ENCODE measurements around the gene RRP9.

The RRP9 gene

DNA sequence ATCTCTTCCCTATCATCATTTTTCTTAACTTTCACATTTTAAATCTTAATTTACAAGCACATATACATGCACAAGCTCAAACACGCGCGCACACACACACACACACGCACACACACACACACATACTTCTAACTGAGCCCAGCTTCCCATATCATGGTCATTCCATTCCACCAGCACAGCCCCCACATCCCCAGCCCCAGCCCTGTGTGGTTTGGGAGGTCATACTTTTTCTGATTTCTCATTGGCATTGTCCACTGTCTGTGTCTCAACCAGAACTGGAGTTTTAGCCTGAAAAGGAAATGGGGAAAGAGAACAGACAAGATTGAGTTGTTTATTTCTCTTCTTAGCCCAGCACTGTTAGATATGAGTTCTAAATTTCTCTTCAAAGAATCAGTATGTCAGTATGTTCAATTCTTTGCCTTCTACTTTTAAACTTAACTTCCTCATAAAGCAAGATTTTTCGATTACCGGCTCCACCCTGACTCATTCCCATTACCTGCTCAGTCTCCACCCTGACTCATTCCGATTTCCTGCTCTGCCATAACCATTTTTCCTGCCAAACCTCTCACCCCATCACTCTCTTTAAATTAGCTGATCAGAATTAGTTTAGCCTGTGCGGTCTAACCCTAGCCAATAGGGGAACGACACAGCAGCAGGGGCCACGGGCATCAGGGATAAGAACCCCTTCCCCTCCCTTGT is 44.9 kb downstream of the RRP9 start:
- DNase-seq: no peak

DNA sequence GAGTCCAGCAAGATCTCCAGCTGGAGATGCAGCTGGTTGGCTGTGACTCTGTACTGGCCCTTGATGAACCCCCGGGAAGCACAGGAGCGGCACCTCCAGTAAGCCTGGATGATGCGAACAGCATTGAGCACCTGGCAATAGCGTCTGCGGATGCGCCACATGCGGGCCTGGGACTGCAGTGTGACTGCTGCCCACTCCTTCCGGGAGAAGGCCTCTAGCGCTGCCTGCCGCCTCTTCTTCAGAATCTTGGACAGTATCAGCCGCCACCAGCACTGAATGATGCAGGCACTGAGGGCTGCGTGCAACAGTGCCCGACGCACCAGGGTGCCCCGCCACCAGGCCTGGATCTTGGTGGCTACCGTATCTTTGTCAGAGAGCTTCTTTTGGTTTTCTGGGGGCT is 46.8 kb downstream of the RRP9 start:
- DNase-seq: no peak

DNA sequence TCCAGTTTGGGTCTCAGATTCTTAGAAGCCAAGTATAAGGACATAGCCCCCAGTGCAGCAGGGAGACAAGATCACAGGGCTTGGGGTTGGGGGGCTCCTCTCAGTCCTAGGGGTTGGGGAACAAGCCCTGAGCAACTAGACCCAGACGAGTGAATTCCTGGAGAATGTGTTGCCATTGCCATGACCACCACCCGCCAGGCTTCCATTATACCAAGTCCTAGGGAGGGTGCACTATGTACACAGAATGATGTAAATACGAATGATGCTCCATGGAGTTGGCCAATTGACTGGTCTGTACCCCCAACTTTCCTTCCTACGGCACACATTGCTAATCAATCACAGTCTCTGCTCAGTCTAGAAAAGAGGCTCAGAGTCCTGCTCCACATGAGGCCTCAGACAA is 47.3 kb downstream of the RRP9 start:
- DNase-seq: no peak

GRCh38 chr3:51891242-51892039 is 50.3 kb downstream of the RRP9 start:
- DNase-seq: no peak

DNA sequence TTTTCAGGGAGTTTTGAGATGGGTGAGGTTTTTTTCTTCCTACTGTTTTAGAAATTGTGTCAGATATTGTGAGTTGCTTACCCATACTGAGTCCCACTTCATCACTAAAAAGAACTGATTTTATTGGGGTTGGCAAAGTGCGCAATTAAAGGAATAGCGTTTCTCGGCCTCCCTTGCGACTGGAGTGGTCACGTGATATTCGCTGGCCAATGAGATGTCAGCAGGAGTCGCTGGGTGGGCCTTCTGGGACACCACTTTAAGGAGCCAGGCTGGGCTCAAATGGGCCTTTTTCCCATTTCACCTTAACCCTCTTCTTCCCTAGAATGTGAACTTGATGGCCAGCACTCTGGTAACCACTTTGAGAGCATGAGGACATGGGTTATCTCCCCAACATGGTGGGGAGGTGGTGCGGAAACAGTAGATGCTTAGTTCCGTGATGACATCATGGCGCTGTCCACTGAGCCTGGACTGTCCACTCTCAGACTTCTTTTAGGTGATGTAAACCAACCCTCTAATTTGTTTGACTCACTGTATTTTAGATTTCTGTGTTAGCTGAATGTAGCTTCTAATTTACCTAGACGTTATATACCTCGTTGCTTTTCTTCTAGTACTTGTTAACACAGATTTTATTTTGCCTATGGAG is 53.1 kb downstream of the RRP9 start:
- no peak for DNase-seq

DNA sequence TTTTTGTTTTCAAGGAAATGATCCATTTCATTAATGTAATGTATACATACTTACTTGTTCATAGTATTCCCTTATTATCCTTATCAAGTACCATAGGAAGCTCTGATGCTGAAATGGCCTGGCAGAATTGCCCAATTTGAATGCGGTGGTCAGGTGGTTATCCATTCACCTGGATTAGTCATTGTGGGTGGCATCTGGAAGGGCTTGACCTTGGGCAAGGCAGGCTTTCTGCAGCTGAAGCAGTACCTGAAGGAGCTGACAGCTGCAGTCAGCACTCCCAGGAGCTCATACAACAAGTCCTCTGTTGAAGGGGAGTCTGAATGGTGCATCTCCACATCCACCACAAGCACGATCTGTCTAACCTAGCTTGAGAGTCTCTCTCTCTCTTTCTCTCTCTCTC is 54.1 kb downstream of the RRP9 start:
- no peak for DNase-seq

DNA sequence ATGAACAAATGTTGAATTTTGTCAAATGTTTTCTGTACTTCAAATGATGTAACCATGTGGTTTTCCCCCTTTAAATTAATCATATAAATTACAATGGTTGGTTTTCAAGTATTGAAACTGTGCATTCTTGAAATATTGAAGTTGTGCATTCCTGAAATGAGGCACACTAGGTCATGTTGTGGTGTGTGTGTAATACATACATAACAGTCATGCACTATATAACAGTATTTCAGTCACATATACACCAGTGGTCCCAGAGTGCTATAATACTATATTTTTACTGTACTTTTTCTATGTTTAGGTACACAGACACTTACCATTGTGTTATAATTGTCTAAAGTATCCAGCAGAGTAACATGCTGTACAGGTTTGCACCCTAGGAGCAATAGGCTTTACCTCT is 55.3 kb downstream of the RRP9 start:
- DNase-seq: no peak

Measured in NCI-H2107 (cell line).